ENCODE measurements around the gene UHRF1. TPM values are rescaled to one million over a fixed set of nuclear protein-coding genes. Genes with fewer than 3 reads are reported as not detected.

The UHRF1 gene
- total RNA-seq, 2 experiments from 2014 or later = 86.5 to 88.3 TPM

- POLR2A ChIA-PET = no interaction called here
- Mint-ChIP-seq H3K27me3 (no peaks in the 10 kb centered on the region), H3K36me3 (ENCODE audit: low read depth) (peaks cover 12% of the 10 kb centered on the region), H3K4me1 (no peaks in the 10 kb centered on the region), H3K4me3 (no peak overlapping the region), H3K27ac (no peak overlapping the region), H3K9me3 (no peaks in the 10 kb centered on the region)
- CTCF ChIA-PET = interaction anchor here (0.6 kb wide), 1 partner anchor 10 kb away, joined by 3 read pairs; no protein-coding TSS in a partner anchor
- no peak for DNase-seq
Measured at GRCh38 chr19:4991996-4992698, 82.8 kb downstream of the UHRF1 start.

DNA sequence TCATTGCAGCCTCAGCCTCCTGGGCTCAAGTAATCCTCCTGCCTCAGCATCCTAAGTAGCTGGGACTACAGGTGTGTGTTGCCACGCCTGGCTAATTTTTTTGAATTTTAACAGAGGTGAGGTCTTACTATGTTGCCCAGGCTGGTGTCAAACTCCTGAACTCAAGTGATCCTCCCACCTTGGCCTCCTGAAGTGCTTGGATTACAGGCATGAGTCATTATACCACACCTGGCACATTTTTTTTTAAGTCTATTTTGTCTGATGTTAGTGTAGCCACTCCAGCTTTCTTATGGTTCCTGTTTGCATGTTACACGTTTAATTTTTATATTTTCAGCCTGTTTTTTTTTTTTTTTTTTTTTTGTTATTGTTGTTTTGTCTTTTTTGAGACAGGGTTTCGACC, 84.4 kb downstream of the UHRF1 start:
- Mint-ChIP-seq H3K9me3 (no peaks in the 10 kb centered on the region), H3K36me3 (ENCODE audit: low read depth) (peaks cover 12% of the 10 kb centered on the region), H3K27me3 (no peaks in the 10 kb centered on the region), H3K4me3 (no peak overlapping the region), H3K27ac (no peak overlapping the region), H3K4me1 (no peaks in the 10 kb centered on the region)
- CTCF ChIA-PET = interaction anchor here (0.7 kb wide), 1 partner anchor 358 kb away, joined by 4 read pairs; no protein-coding TSS in a partner anchor
- POLR2A ChIA-PET = no interaction called here
- no peak for DNase-seq

DNA sequence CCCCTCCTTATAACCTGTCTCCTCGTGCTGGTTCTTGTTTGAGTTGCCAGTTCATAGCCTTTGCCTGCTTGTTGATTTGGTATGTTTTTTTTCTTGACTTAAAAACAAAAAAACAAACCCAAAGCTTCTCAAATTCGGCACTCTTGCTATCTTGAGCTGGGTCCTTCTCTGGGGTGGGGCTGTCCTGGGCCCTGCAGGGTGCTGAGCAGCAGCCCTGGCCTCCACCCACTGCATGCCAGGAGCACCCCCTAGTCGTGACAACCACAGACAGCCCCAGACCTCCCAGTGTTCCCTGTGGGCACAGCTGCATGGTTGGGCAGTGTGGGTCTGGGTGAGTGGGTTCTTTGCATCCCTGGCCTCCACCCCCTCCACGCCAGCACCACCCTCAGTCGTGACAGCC, 87.4 kb downstream of the UHRF1 start:
- Mint-ChIP-seq H3K4me1 (no peaks in the 10 kb centered on the region), H3K27me3 (no peaks in the 10 kb centered on the region), H3K27ac (no peak overlapping the region), H3K36me3 (ENCODE audit: low read depth) (peaks cover 11% of the 10 kb centered on the region), H3K9me3 (no peaks in the 10 kb centered on the region), H3K4me3 (no peak overlapping the region)
- no peak for DNase-seq
- ChIA-PET CTCF (interaction anchor here (0.6 to 1.3 kb wide), 2 partner anchors 187 to 494 kb away, joined by 3 read pairs; no protein-coding TSS in a partner anchor), POLR2A (interaction anchor here (1.1 kb wide), 1 partner anchor 28 kb away, joined by 3 read pairs; the partner anchor contains the start of gene KDM4B)

GRCh38 chr19:4997297-4997696, 88.0 kb downstream of the UHRF1 start:
- CTCF ChIA-PET = interaction anchor here (1.3 kb wide), 1 partner anchor 187 kb away, joined by 3 read pairs; no protein-coding TSS in a partner anchor
- H3K4me1 Mint-ChIP-seq = no peaks in the 10 kb centered on the region
- H3K36me3 Mint-ChIP-seq (ENCODE audit: low read depth) = peaks cover 7% of the 10 kb centered on the region
- H3K4me3 Mint-ChIP-seq = no peak overlapping the region
- H3K27ac Mint-ChIP-seq = no peak overlapping the region
- POLR2A ChIA-PET = interaction anchor here (1.1 kb wide), 1 partner anchor 29 kb away, joined by 3 read pairs; the partner anchor contains the start of gene KDM4B
- H3K9me3 Mint-ChIP-seq = no peaks in the 10 kb centered on the region
- H3K27me3 Mint-ChIP-seq = no peaks in the 10 kb centered on the region
- no peak for DNase-seq

DNA sequence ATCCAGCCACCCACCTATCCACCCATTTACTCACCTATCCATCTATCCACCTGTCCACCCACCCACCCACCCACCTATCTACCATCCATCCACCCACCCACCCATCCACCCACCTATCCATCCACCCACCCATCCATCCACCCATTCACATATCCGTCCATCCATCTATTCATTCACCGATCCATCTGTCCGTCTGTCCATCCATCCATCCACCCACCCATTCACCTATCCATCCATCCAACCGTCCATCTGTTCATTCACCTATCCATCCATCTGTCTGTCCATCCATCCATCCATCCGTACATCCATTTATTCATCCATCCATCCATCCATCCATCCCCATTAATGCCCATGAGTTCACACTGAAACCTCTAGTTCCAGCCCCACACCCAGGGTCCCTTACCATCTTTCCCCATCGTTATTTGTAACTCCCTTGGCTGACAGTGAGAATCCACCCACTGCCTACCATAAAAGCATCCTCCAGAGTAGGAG, 90.9 kb downstream of the UHRF1 start:
- H3K27ac Mint-ChIP-seq = no peak overlapping the region
- no peaks in the 10 kb centered on the region for H3K27me3 Mint-ChIP-seq
- no peak overlapping the region for H3K4me3 Mint-ChIP-seq
- POLR2A ChIA-PET = no interaction called here
- no peak for DNase-seq
- H3K36me3 Mint-ChIP-seq (ENCODE audit: low read depth) = peaks cover 3% of the 10 kb centered on the region
- no peaks in the 10 kb centered on the region for H3K4me1 Mint-ChIP-seq
- CTCF ChIA-PET = interaction anchor here (1.5 kb wide), 1 partner anchor 33 kb away, joined by 9 read pairs; no protein-coding TSS in a partner anchor
- no peaks in the 10 kb centered on the region for H3K9me3 Mint-ChIP-seq

DNA sequence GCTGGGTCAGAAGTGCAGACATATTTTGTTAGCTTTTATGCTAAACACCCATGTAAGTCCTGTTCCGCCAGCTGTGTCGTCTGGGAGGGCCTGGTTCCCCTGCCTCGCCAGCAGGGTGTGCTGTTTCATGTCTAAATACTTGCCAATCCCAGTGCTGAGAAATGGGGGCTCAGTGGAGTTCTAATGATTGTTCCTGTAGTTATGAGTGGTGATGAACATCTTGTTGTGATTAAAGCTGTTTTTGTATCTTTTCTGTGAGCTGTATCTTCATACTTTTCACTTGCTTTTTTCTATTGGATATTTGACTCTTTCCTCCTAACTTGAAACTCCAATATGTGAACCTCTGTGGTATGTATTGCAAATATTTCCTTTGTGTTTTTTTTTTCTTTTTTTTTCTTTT, 92.3 kb downstream of the UHRF1 start:
- DNase-seq = peak; percentile 35
- Mint-ChIP-seq H3K27ac (no peak overlapping the region), H3K27me3 (no peaks in the 10 kb centered on the region), H3K36me3 (ENCODE audit: low read depth) (peaks cover 3% of the 10 kb centered on the region), H3K4me1 (no peaks in the 10 kb centered on the region), H3K4me3 (no peak overlapping the region), H3K9me3 (no peaks in the 10 kb centered on the region)
- CTCF ChIA-PET = interaction anchor here (0.8 to 3.4 kb wide), 9 partner anchors 9 to 211 kb away, joined by 3 to 22 read pairs (median 3); partner anchors contain the start of gene KDM4B
- POLR2A ChIA-PET = interaction anchor here (1.4 kb wide), 1 partner anchor 29 kb away, joined by 4 read pairs; no protein-coding TSS in a partner anchor

- ChIA-PET CTCF (interaction anchor here (0.8 to 3.4 kb wide), 7 partner anchors 10 to 211 kb away, joined by 3 to 22 read pairs (median 3); partner anchors contain the start of gene KDM4B), POLR2A (interaction anchor here (1.4 kb wide), 1 partner anchor 29 kb away, joined by 4 read pairs; no protein-coding TSS in a partner anchor)
- DNase-seq = no peak
- Mint-ChIP-seq H3K9me3 (no peaks in the 10 kb centered on the region), H3K27me3 (no peaks in the 10 kb centered on the region), H3K4me1 (no peaks in the 10 kb centered on the region), H3K27ac (no peak overlapping the region), H3K36me3 (ENCODE audit: low read depth) (peaks cover 3% of the 10 kb centered on the region), H3K4me3 (no peak overlapping the region)
Measured at GRCh38 chr19:5002143-5002542, 92.8 kb downstream of the UHRF1 start.

- ChIA-PET POLR2A (no interaction called here), CTCF (interaction anchor here (3.4 kb wide), 1 partner anchor 27 kb away, joined by 22 read pairs; no protein-coding TSS in a partner anchor)
- H3K27me3 Mint-ChIP-seq = no peaks in the 10 kb centered on the region
- no peak for DNase-seq
- H3K27ac Mint-ChIP-seq = no peak overlapping the region
- peaks cover 3% of the 10 kb centered on the region for H3K9me3 Mint-ChIP-seq
- H3K36me3 Mint-ChIP-seq (ENCODE audit: low read depth) = peaks cover 9% of the 10 kb centered on the region
- no peaks in the 10 kb centered on the region for H3K4me1 Mint-ChIP-seq
- H3K4me3 Mint-ChIP-seq = no peak overlapping the region
Measured at GRCh38 chr19:5003781-5004180, 94.5 kb downstream of the UHRF1 start.

- POLR2A ChIA-PET = no interaction called here
- H3K4me3 Mint-ChIP-seq = no peak overlapping the region
- CTCF ChIA-PET = no interaction called here
Measured at GRCh38 chr19:5005096-5005495, 95.8 kb downstream of the UHRF1 start.

DNA sequence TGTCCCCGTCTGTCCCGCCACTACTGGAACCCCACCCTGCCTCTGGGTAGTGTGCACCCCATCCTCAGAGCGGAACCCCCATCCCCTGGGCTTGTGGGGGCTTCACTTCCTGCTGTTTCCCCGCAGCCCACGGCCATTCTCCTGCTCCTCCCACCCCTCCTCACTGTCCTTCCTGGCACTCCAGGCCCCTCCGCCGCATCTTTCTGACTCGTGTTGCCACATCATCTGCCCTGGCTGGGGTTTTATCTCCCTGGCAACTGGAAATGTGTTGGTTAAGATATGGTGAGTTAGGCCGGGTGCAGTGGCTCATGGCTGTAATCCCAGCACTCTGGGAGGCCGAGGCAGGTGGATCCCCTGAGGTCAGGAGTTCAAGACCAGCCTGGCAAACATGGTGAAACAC, 96.9 kb downstream of the UHRF1 start:
- H3K36me3 Mint-ChIP-seq (ENCODE audit: low read depth) = peaks cover 9% of the 10 kb centered on the region
- ChIA-PET CTCF (no interaction called here), POLR2A (no interaction called here)
- no peak overlapping the region for H3K4me3 Mint-ChIP-seq
- no peak overlapping the region for H3K27ac Mint-ChIP-seq
- H3K4me1 Mint-ChIP-seq = no peaks in the 10 kb centered on the region
- DNase-seq = no peak
- no peaks in the 10 kb centered on the region for H3K27me3 Mint-ChIP-seq
- peaks cover 3% of the 10 kb centered on the region for H3K9me3 Mint-ChIP-seq

More at GRCh38 chr19:5005096-5005495, 95.8 kb downstream of the UHRF1 start:
- peaks cover 9% of the 10 kb centered on the region for H3K36me3 Mint-ChIP-seq (ENCODE audit: low read depth)
- peaks cover 3% of the 10 kb centered on the region for H3K9me3 Mint-ChIP-seq
- H3K27ac Mint-ChIP-seq = no peak overlapping the region
- H3K4me1 Mint-ChIP-seq = no peaks in the 10 kb centered on the region
- DNase-seq = no peak
- H3K27me3 Mint-ChIP-seq = no peaks in the 10 kb centered on the region

DNA sequence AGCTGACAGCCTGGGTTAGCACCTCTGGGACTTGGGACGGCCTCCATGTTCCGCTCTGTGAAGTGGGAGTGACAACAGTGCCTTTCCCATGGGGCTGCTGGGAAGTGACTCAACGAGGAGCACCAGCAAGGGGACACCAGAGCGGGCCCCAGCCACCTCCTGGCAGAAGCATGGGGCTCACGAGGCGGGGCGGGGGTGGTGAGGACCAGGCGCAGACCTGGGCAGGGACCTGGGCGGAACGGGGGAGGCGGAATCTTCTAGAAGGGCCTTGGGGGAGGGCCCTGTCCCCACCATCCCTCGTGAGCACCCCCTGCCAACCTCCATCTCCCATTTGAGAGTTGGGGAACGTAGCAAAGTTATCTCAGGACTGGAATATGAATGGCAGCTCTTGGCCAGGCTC, 97.5 kb downstream of the UHRF1 start:
- H3K9me3 Mint-ChIP-seq = peaks cover 3% of the 10 kb centered on the region
- no peak overlapping the region for H3K4me3 Mint-ChIP-seq
- DNase-seq = no peak
- POLR2A ChIA-PET = no interaction called here
- H3K4me1 Mint-ChIP-seq = no peaks in the 10 kb centered on the region
- H3K27ac Mint-ChIP-seq = no peak overlapping the region
- CTCF ChIA-PET = no interaction called here
- H3K36me3 Mint-ChIP-seq (ENCODE audit: low read depth) = peaks cover 6% of the 10 kb centered on the region
- no peaks in the 10 kb centered on the region for H3K27me3 Mint-ChIP-seq
